Peyer's patch (tissue), 4 donors: ENCODE measurements around the gene PDZD2.

Source experiments
- CTCF ChIP-seq, 6 experiments: fragments of 450-650 bp in 4 of 6; fragments of 200-600 bp in 2 of 6; sonication (generic) in 1 of 6; IDR thresholded peaks; one replicate each; pipeline ENCODE4 v1.5.1; 2017 to 2019; ENCODE audit warnings: antibody characterized with exemption in 6 of 6, mild to moderate bottlenecking in 3 of 6, moderate library complexity in 1 of 6
- POLR2A ChIP-seq, 2 donors: fragments of 450-650 bp; IDR thresholded peaks; one replicate each; pipeline ENCODE4 v1.5.1; 2017; ENCODE audit warnings: antibody characterized with exemption in 2 of 2, mild to moderate bottlenecking in 2 of 2, moderate library complexity in 2 of 2

- TF ChIP-seq CTCF (IDR thresholded peaks at IDR 0.05) (no peak), POLR2A (IDR thresholded peaks at IDR 0.05) (no peak)
Measured at GRCh38 chr5:31770998-31771397, 132.1 kb downstream of the PDZD2 start.
